IMR-90 (cell line): ENCODE results near the gene ANKRD22. TPM values are rescaled to one million over a fixed set of nuclear protein-coding genes. Genes with fewer than 3 reads are reported as not detected.
A peak's percentile ranks its signal among the peaks of the same experiment; 100 is the strongest.

Experiments used
- ATAC-seq: fragments of 200-7000 bp; cut with Tn5 transposase; 2 replicates; pipeline ENCODE4 v1.9.1; 2020; ENCODE audit warnings: low read depth, mild to moderate bottlenecking, moderate library complexity
- BruUV-seq: library from RNA; stranded (reverse); fragments of 400-500 nt; replicated peaks from 2 replicates; lab custom pipeline; 2021; lab: Mats Ljungman, UMichigan
- CTCF ChIA-PET: fragments of 300-600 bp; formaldehyde crosslinking; extraction: SDS; loops from one replicate; lab custom pipeline; 2021; ENCODE audit warnings: antibody characterized with exemption; lab: Yijun Ruan, JAX
- POLR2A ChIA-PET: fragments of 300-600 bp; sonication (Branson Sonifier 250); formaldehyde crosslinking; loops from one replicate; lab custom pipeline; 2022; ENCODE audit warnings: antibody characterized with exemption; ENCODE audit not compliant: unreplicated experiment; lab: Charles Lee
- DNase-seq: peaks from one replicate; pipeline ENCODE4 v3.0.0; 2013
- H2AFZ ChIP-seq: replicated peaks from 2 replicates; pipeline ENCODE3; 2013; ENCODE audit warnings: low read length, mild to moderate bottlenecking; ENCODE audit not compliant: poor library complexity
- H2AK5ac ChIP-seq: 2 replicates; pipeline ENCODE4 v1.6.1; 2013; ENCODE audit warnings: low read depth, low read length, inconsistent platforms
- H2AK9ac ChIP-seq: replicated peaks from 2 replicates; pipeline ENCODE3; 2013; ENCODE audit warnings: mild to moderate bottlenecking, low read depth, low read length, moderate library complexity; ENCODE audit not compliant: poor library complexity
- H2BK120ac ChIP-seq: 2 replicates; pipeline ENCODE4 v1.6.1; 2013; ENCODE audit warnings: low read depth, low read length, inconsistent platforms
- H2BK15ac ChIP-seq: 3 replicates; pipeline ENCODE4 v1.6.1; 2013; ENCODE audit warnings: low read depth, low read length, inconsistent platforms
- H2BK20ac ChIP-seq: 2 replicates; pipeline ENCODE4 v1.6.1; 2013; ENCODE audit warnings: low read depth, mild to moderate bottlenecking, inconsistent platforms, low read length, moderate library complexity
- H2BK5ac ChIP-seq: 2 replicates; pipeline ENCODE4 v1.6.1; 2013; ENCODE audit warnings: mild to moderate bottlenecking, low read depth, low read length, inconsistent platforms; ENCODE audit not compliant: poor library complexity, severe bottlenecking
- H3K14ac ChIP-seq: replicated peaks from 2 replicates; pipeline ENCODE4 v1.6.1; 2013; ENCODE audit warnings: low read depth, low read length, inconsistent platforms
- H3K18ac ChIP-seq: 2 replicates; pipeline ENCODE4 v1.6.1; 2013; ENCODE audit warnings: low read depth, low read length, control low read depth
- H3K23ac ChIP-seq: 2 replicates; pipeline ENCODE4 v1.6.1; 2013; ENCODE audit warnings: low read depth, low read length, inconsistent platforms
- H3K27ac ChIP-seq: 2 replicates; pipeline ENCODE4 v1.5.1; 2013; ENCODE audit warnings: mild to moderate bottlenecking, control low read depth, low read length; ENCODE audit not compliant: insufficient read depth
- H3K27me3 ChIP-seq: 2 replicates; pipeline ENCODE4 v1.6.1; 2013; ENCODE audit warnings: low read length; ENCODE audit not compliant: control insufficient read depth, insufficient read depth
- H3K36me3 ChIP-seq: 2 replicates; pipeline ENCODE4 v1.6.1; 2013; ENCODE audit warnings: low read length, mixed read lengths; ENCODE audit not compliant: control insufficient read depth, insufficient read depth
- H3K4ac ChIP-seq: 2 replicates; pipeline ENCODE4 v1.6.1; 2013; ENCODE audit warnings: low read depth, low read length, inconsistent platforms
- H3K4me1 ChIP-seq: 2 replicates; pipeline ENCODE4 v1.6.1; 2013; ENCODE audit warnings: low read length, mixed read lengths; ENCODE audit not compliant: control insufficient read depth, insufficient read depth
- H3K4me2 ChIP-seq: 2 replicates; pipeline ENCODE4 v1.6.1; 2013; ENCODE audit warnings: low read depth, mild to moderate bottlenecking, control low read depth, low read length, moderate library complexity
- H3K4me3 ChIP-seq: 2 replicates; pipeline ENCODE4 v1.5.1; 2013; ENCODE audit warnings: low read depth, mild to moderate bottlenecking, control low read depth, low read length, moderate library complexity; ENCODE audit not compliant: insufficient read depth
- H3K56ac ChIP-seq: 2 replicates; pipeline ENCODE4 v1.6.1; 2013; ENCODE audit warnings: low read length, inconsistent platforms; ENCODE audit not compliant: insufficient read depth; ENCODE audit errors: extremely low read depth
- H3K79me1 ChIP-seq, 2 experiments: 2 replicates each; pipeline ENCODE4 v1.6.1; 2013; ENCODE audit warnings: low read length in 2 of 2, inconsistent platforms in 1 of 2, low read depth in 1 of 2
- H3K9ac ChIP-seq: 2 replicates; pipeline ENCODE4 v1.6.1; 2013; ENCODE audit warnings: low read depth, low read length, control low read depth
- H3K9me1 ChIP-seq: 2 replicates; pipeline ENCODE4 v1.6.1; 2013; ENCODE audit warnings: low read length, inconsistent platforms; ENCODE audit not compliant: insufficient read depth
- H3K9me3 ChIP-seq: 2 replicates; pipeline ENCODE4 v1.6.1; 2013; ENCODE audit warnings: low read length; ENCODE audit not compliant: control insufficient read depth, insufficient read depth
- H4K20me1 ChIP-seq: 2 replicates; pipeline ENCODE4 v1.6.1; 2013; ENCODE audit warnings: low read length, inconsistent platforms; ENCODE audit not compliant: insufficient read depth
- H4K5ac ChIP-seq: 2 replicates; pipeline ENCODE4 v1.6.1; 2013; ENCODE audit warnings: mild to moderate bottlenecking, low read depth, low read length, control low read depth
- H4K8ac ChIP-seq, 2 experiments: 2 replicates each; pipeline ENCODE4 v1.6.1; 2013; ENCODE audit warnings: low read depth in 2 of 2, low read length in 2 of 2, control low read depth in 1 of 2, inconsistent platforms in 1 of 2
- H4K91ac ChIP-seq: 2 replicates; pipeline ENCODE4 v1.6.1; 2013; ENCODE audit warnings: low read depth, low read length, inconsistent platforms; ENCODE audit not compliant: insufficient read depth
- CTCF ChIP-seq: conservative IDR thresholded peaks from 2 replicates; pipeline ENCODE4 v1.5.1; 2012; ENCODE audit warnings: mild to moderate bottlenecking, low read depth, low read length, improper control_type of control experiment
- ELK1 ChIP-seq: fragments of 150-350 bp; IDR thresholded peaks from 2 replicates; pipeline ENCODE4 v1.6.1; 2016; ENCODE audit warnings: low read depth, mild to moderate bottlenecking, low read length, moderate library complexity, borderline replicate concordance
- POLR2A ChIP-seq: IDR thresholded peaks from 2 replicates; pipeline ENCODE4 v1.6.1; 2012; ENCODE audit warnings: mild to moderate bottlenecking, low read depth, low read length
- RAD21 ChIP-seq: IDR thresholded peaks from 2 replicates; pipeline ENCODE4 v1.6.1; 2012; ENCODE audit warnings: low read length, improper control_type of control experiment
- RFX5 ChIP-seq: IDR thresholded peaks from 2 replicates; pipeline ENCODE4 v1.8.0; 2012; ENCODE audit warnings: low read depth, mild to moderate bottlenecking, low read length, moderate library complexity
- SMC3 ChIP-seq: fragments of 150-350 bp; IDR thresholded peaks from 2 replicates; pipeline ENCODE4 v1.6.1; 2016; ENCODE audit warnings: low read depth, mild to moderate bottlenecking, antibody characterized with exemption, low read length, moderate library complexity
- WGBS, 2 experiments: methylation state at CpG; one replicate each; pipeline versions ENCODE4 v1.1.5 to v1.1.7; 2013; ENCODE audit warnings: missing lambda C conversion rate in 2 of 2; ENCODE audit not compliant: insufficient read length in 1 of 2; ENCODE audit errors: extremely low coverage in 2 of 2; 5-methylcytosine and 5-hydroxymethylcytosine counted together
- dilution Hi-C: fragments of 300-500 bp; cut with HindIII; formaldehyde crosslinking; loops from one replicate; pipeline ENCODE4 v1.14.3; 2018; ENCODE audit warnings: low sequenced_read_pairs; ENCODE audit not compliant: unreplicated experiment
- in situ Hi-C: fragments of 300-500 bp; cut with MboI; formaldehyde crosslinking; loops from 3 replicates; pipeline ENCODE4 v1.14.3; 2019; ENCODE audit warnings: low sequenced_read_pairs, inconsistent platforms, mixed read lengths
- intact Hi-C: fragments of 100-400 bp; cut with micrococcal nuclease; formaldehyde crosslinking; loops from 2 replicates; pipeline ENCODE4 v1.10.0; 2022
- polyA plus RNA-seq, 3 experiments: library from polyadenylated mRNA; depleted of rRNA; stranded (reverse); fragments of >200 nt; gene quantifications; 2 replicates each; pipeline ENCODE4 v1.2.3, GENCODE V29; 2012; ENCODE audit warnings: low replicate concordance in 1 of 3
- total RNA-seq: library from RNA; depleted of rRNA; stranded (reverse); fragments of >200 nt; gene quantifications from 2 replicates; pipeline ENCODE4 v1.2.3, GENCODE V29; 2012

ANKRD22 gene
- total and polyA plus RNA-seq, 2 of the 4 experiments (the other 2 are of a cell fraction) = not detected

- H2BK5ac ChIP-seq = no peak overlapping the region
- no peak overlapping the region for H2AFZ ChIP-seq
- peak; percentile 42 for TF ChIP-seq CTCF
- TF ChIP-seq SMC3 = peak; percentile 33
- no peak for TF ChIP-seq RFX5
- TF ChIP-seq ELK1 = no peak
- peak; percentile 43 for TF ChIP-seq RAD21
- TF ChIP-seq POLR2A = no peak
- CTCF ChIA-PET = interaction anchor here (0.8 to 1.3 kb wide), 2 partner anchors 32 to 227 kb away, joined by 3 read pairs; partner anchors contain the start of gene LIPN
- no peak overlapping the region for H4K5ac ChIP-seq
- no peak overlapping the region for H3K9ac ChIP-seq
- no peak overlapping the region for H3K4me2 ChIP-seq
- H3K23ac ChIP-seq = no peak overlapping the region
- H4K20me1 ChIP-seq = no peaks in the 10 kb centered on the region
- no CpG with 5 or more reads among the region's 2 CpGs for whole genome bisulfite sequencing, 2 experiments
- no peak overlapping the region for H2BK15ac ChIP-seq
- no peak overlapping the region for H2AK9ac ChIP-seq
- no peak overlapping the region for H3K4me3 ChIP-seq
- no peaks in the 10 kb centered on the region for H3K36me3 ChIP-seq
- H4K91ac ChIP-seq = no peak overlapping the region
- H3K79me1 ChIP-seq = no peaks in the 10 kb centered on the region
- no peak overlapping the region for H2AK5ac ChIP-seq
- H3K4me1 ChIP-seq = peaks cover 1% of the 10 kb centered on the region; the same call in 1 of the 2 replicates
- no peak overlapping the region for H3K18ac ChIP-seq
- no peak overlapping the region for H3K27ac ChIP-seq
- H3K27me3 ChIP-seq = peaks cover 3% of the 10 kb centered on the region; the same call in 1 of the 2 replicates
- dilution Hi-C loops (no loop called here), intact Hi-C loops (no loop called here), in situ Hi-C loops (no loop called here)
- H3K9me3 ChIP-seq = no peaks in the 10 kb centered on the region
- H3K14ac ChIP-seq = no peak overlapping the region
- no peak overlapping the region for H3K56ac ChIP-seq
- H3K4ac ChIP-seq = no peak overlapping the region
- DNase-seq (peak; percentile 8), ATAC-seq (peak; percentile 65)
- no TSS peak for BruUV-seq
- no peak overlapping the region for H2BK20ac ChIP-seq
- H4K8ac ChIP-seq = no peak overlapping the region
- no peak overlapping the region for H2BK120ac ChIP-seq
- POLR2A ChIA-PET = no interaction called here
- H3K9me1 ChIP-seq = 0 out of 2 replicates have a peak, but pooled peaks cover 5% of the 10 kb centered on the region
These were observed 59.7 kb downstream of the ANKRD22 start for GRCh38 chr10:88791924-88792323.
